SK-N-MC (cell line): ENCODE measurements around the gene UQCRHL.

Experiments used
- EZH2 ChIP-seq: fragments of 200-600 bp; sonication (generic); IDR thresholded peaks from one replicate; pipeline ENCODE4 v1.6.1; 2017; ENCODE audit warnings: antibody characterized with exemption
- POLR2AphosphoS5 ChIP-seq: IDR thresholded peaks from 2 replicates; pipeline ENCODE4 v1.6.1; 2012; ENCODE audit warnings: mild to moderate bottlenecking, low read depth, low read length, borderline replicate concordance

DNA sequence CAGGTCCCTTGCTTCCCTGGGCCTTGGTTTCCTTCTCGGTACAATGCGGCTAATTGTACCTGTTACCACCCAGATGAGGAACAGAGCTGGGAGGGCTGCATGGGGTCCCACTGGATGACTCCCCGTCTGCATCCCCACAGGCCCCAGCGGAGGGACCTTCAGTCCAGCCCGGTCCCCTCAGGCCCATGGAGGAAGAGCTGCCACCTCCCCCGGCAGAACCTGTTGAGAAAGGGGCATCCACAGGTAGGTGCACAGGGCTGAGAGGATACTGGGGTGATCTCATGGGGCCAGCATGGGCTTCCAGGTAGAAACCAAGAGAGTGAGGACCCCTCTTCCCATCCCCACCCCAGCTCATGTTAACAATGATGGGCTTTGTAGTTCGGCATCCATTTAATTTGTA is 39.1 kb downstream of the UQCRHL start:
- no peak for TF ChIP-seq EZH2
- no peak for TF ChIP-seq POLR2AphosphoS5
